ENCODE measurements around the gene UNC13C. TPM values are rescaled to one million over a fixed set of nuclear protein-coding genes. Genes with fewer than 3 reads are reported as not detected.
"Not testable (repeated sequence)": the region's sequence is repeated elsewhere in the genome, so short reads cannot be mapped to it uniquely, and the experiment has no call there.

UNC13C gene
- total RNA-seq, 1 donor from 2014 or later = not detected

GRCh38 chr15:54298396-54298795 lies 320.2 kb downstream of the UNC13C start:
- DNase-seq (ENCODE audit: low read depth in 2 of 2) = no peak

GRCh38 chr15:54304321-54304720 lies 326.1 kb downstream of the UNC13C start:
- DNase-seq (ENCODE audit: low read depth in 2 of 2) = no peak

- no peak for DNase-seq (ENCODE audit: low read depth in 2 of 2)
These were observed 326.9 kb downstream of the UNC13C start for GRCh38 chr15:54305138-54305537.

DNA sequence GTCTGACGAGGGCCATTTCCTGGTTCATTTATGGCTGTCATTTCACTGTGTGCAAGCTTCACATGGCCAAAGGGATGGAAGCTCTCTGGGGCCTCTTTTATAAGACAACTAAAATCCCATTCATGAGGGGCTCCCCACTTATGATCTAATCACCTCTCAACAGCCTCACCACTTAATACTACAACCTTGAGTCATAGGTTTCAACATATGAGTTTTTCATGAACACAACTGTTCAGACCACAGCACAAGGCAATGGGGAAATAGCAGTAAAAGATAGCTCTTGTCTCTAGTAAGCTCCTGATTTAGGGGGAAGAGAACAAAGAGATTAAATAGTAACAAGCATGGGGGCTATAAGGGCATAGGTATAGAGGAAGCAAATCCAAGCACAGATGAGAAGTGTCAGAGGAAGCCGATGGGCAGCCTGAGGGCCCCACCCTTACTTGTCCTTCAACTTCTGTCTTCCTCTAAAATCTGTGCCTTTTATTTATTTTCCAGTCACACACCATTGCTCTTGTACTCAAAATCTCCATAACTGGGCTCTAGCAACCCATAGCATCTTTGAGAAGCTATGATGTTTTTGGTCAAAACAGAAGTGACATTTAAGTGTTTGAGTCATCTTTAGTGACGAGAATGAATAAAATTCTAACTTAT lies 329.1 kb downstream of the UNC13C start:
- DNase-seq (ENCODE audit: low read depth in 2 of 2) = no peak

- DNase-seq (ENCODE audit: low read depth in 2 of 2) = no peak
These were observed 329.7 kb downstream of the UNC13C start for GRCh38 chr15:54307926-54308325.

- DNase-seq (ENCODE audit: low read depth in 2 of 2) = no peak
These were observed 334.3 kb downstream of the UNC13C start for GRCh38 chr15:54312528-54312927.

DNA sequence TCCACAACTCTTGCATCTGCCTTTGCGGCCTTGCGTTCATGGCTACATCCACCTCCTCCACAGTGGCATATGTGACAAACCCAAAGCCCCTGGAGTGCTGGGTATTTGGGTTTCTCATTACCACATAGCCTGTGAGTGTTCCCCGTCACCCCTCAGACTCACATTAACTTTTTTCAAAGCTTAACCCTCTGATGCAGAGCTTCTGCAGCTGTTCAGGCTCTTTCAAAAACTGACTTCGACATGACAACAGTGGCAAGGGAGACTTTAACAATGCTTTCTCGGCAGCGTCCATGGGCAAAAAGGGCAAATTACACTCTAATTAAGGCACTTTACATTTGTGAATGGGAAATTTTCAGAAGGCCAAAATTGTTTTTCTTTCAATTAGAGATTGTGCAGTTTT lies 343.2 kb downstream of the UNC13C start:
- no peak for DNase-seq (ENCODE audit: low read depth in 2 of 2)

DNA sequence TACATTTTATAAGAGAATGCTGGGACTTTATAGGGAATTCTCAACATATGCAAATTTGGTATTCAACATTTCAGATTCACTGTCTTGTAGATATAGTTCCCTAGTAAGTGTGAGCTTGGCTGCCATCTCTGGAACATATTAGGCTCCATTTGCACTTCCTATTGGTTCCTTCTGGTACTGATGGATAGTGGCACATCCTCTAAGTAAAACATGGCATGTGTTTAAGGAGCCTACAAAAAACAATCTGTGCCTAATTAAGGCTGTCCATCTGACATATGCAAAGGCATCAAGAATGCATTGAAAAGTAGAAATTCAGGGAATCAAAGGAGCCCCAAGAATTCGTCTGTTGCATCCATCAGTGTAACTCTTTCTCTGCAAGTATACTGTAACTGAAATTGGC lies 344.1 kb downstream of the UNC13C start:
- no peak for DNase-seq (ENCODE audit: low read depth in 2 of 2)

- no peak for DNase-seq (ENCODE audit: low read depth in 2 of 2)
These were observed 367.1 kb downstream of the UNC13C start for GRCh38 chr15:54345301-54345700.

DNA sequence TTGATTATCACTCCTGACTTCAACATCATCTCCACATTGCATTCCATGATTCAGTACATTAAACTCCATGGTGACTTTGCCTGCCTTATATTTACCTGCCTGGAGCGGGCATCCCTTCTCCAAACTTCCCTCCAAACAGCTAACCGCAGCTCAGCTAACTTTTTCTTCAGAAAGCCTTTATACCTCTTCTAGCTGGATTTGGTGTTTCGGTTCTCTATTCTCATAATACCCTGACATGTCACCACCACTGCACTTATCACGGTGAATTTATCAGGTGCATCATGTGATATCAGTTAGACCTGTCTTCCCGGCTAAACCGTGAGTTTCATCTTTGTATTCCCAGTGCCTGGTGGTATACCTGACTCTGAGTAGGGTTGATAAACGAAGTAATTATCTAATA lies 367.6 kb downstream of the UNC13C start:
- DNase-seq (ENCODE audit: low read depth in 2 of 2) = no peak

GRCh38 chr15:54347082-54347827 lies 369.0 kb downstream of the UNC13C start:
- no peak for DNase-seq (ENCODE audit: low read depth in 2 of 2)

GRCh38 chr15:54353726-54354125 lies 375.5 kb downstream of the UNC13C start:
- DNase-seq (ENCODE audit: low read depth in 2 of 2) = no peak

DNA sequence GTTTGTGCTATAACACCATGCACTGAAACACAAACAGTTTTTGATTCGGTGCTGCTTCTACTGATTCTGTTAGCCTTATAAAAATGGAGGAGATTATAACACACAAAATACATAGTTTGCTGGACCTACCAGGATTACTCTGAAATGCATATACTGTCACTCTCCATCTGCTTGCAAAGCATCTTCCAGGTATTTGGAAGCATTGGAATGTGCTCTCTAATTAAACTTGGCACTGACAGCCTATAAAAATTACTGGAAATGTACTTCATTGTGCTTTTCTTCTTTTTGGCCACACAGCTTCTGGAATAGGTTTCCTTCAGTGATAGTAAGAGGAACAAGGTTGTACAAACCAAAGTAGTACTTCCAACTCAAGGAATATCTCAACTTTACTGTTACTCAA lies 376.1 kb downstream of the UNC13C start:
- no peak for DNase-seq (ENCODE audit: low read depth in 2 of 2)

DNA sequence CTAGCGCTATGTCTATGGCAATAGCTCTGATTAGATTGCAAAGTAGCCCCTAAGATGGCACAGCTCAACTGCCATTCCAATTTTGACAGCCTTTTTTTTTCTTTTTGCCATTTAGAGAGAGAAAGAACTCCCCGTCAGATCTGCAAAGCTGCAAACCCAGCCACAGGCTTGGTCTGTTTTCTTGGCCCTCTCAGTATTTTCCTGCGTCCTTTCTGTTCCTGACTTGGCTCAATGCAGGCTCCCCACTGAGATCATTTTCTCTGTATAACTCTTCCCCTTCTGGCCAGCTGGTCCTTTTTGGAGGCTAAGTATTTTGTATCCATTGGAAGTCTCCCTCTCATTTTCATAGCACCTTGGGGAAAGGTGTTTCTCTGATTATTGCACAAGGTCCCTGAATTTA lies 386.7 kb downstream of the UNC13C start:
- no peak for DNase-seq (ENCODE audit: low read depth in 2 of 2)

GRCh38 chr15:54373332-54373731 lies 395.1 kb downstream of the UNC13C start:
- no peak for DNase-seq (ENCODE audit: low read depth in 2 of 2)

GRCh38 chr15:54374184-54374952 lies 396.1 kb downstream of the UNC13C start:
- no peak for DNase-seq (ENCODE audit: low read depth in 2 of 2)

DNA sequence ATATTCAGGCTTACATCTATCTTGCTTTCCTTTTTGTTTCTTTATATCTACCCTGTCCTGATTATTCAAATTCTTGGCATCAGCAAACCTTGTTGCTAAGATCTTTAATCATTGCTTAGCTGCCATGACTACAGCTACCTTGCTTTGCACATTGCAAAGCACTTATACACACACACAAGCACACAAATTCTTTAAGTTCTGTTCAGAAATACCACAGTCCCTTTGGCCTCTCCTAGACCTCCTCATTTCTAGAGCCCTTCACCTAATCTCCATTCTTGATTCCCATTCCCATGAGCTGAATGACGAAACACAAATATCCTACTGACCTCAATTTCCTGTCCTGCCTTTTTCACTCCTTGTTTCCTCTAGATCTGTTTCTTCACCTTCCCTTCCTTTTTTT lies 409.6 kb downstream of the UNC13C start:
- no peak for DNase-seq (ENCODE audit: low read depth in 2 of 2)

DNA sequence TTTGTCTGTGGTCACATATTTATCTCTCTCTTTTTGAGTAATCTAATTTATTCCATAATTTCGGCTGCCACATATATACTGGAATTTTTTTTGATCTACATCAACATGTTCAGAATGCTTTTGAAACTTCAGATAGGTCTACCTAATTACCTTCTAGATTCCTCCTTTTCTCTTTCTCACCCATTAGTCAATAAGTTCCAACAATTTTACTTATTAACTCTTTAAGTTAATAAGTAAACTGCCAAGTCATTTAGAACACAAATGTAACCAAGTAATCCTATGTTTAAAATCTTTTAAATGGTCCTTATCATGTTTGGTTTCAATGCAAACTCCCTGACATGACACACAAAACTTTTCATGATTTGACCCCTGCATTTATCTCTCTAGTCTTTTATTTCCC lies 410.5 kb downstream of the UNC13C start:
- DNase-seq (ENCODE audit: low read depth in 2 of 2) = no peak

GRCh38 chr15:54410481-54410880 lies 432.2 kb downstream of the UNC13C start:
- DNase-seq (ENCODE audit: low read depth in 2 of 2) = no peak

DNA sequence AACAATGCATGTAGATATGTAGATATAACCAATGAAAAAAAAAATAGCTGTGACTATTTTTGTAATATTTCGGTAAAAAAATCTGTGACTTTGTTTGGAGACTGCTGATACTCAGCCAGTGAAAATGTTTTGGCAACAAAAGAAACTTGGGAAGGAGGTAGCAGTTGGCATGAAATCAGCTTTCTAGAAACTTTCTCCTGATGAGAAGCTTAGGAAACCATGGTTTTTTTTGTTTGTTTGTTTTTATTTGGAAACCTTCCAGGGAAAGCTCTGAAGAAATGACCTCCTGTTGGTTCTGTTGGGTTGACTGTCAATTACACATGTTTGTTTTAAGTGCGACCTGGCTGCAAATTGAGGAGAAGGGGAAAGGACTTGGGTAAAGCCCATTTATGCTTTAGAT lies 445.9 kb downstream of the UNC13C start:
- DNase-seq (ENCODE audit: low read depth in 2 of 2) = no peak

GRCh38 chr15:54428596-54428995 lies 450.4 kb downstream of the UNC13C start:
- DNase-seq (ENCODE audit: low read depth in 2 of 2) = no peak

DNA sequence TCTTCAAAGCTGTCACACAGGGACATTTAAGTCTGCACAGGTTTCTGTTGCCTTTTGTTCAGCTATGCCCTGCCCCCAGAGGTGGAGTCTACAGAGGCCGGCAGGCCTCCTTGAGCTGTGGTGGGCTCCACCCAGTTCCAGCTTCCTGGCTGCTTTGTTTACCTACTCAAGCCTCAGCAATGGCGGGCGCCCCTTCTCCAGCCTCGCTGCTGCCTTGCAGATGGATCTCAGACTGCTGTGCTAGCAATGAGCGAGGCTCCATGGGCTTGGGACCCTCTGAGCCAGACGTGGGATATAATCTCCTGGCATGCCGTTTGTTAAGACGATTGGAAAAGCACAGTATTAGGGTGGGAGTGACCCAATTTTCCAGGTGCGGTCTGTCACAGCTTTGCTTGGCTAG lies 472.0 kb downstream of the UNC13C start:
- DNase-seq (ENCODE audit: low read depth in 2 of 2) = not testable (repeated sequence)

DNA sequence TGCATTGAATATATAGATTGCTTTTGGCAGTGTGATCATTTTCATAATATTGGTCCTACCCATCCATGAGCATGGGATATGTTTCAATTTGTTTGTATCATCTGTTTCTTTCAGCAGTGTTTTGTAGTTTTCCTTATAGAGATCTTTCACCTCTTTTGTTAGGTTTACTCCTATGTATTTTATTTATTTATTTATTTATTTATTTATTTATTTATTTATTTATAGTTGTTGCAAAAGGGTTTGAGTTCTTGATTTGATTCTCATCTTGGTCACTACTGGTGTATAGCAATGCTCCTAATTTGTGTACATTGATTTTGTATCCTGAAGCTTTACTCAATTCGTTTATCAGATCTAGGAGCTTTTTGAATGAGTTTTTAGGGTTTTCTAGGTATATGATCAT lies 478.2 kb downstream of the UNC13C start:
- DNase-seq (ENCODE audit: low read depth in 2 of 2) = no peak
